Stomach (tissue), 9 donors: Measurements from ENCODE around the gene FAM161B. TPM values are rescaled to one million over a fixed set of nuclear protein-coding genes. Genes with fewer than 3 reads are reported as not detected.

Source experiments
- DNase-seq, 2 donors: peaks; one replicate each; pipeline versions ENCODE4 v3.0.0 to v3.0.0-alpha.2; 2013 to 2019
- H3K27ac ChIP-seq, 5 donors: fragments of 200-600 bp in 4 of 5; sonication (generic) in 4 of 5; one replicate each; pipeline ENCODE4 v1.5.1; 2013 to 2019; ENCODE audit warnings: mild to moderate bottlenecking in 1 of 5, moderate library complexity in 1 of 5
- H3K27me3 ChIP-seq, 3 donors: fragments of 200-600 bp; sonication (generic); one replicate each; pipeline ENCODE4 v1.5.1; 2017 to 2019; ENCODE audit warnings: mixed run types in 1 of 3
- H3K36me3 ChIP-seq, 4 donors: fragments of 200-600 bp; sonication (generic); 1 replicate in 3 of 4; 2 replicates in 1 of 4; pipeline ENCODE4 v1.5.1; 2016 to 2019
- H3K4me1 ChIP-seq, 4 donors: fragments of 200-600 bp; sonication (generic); one replicate each; pipeline ENCODE4 v1.5.1; 2016 to 2019
- H3K4me3 ChIP-seq, 4 donors: fragments of 200-600 bp; sonication (generic) in 3 of 4; one replicate each; pipeline ENCODE4 v1.5.1; 2016 to 2019; ENCODE audit warnings: mild to moderate bottlenecking in 1 of 4
- H3K9me3 ChIP-seq, 4 donors: fragments of 200-600 bp; sonication (generic); one replicate each; pipeline ENCODE4 v1.5.1; 2016 to 2019
- CTCF ChIP-seq, 7 experiments: fragments of 450-650 bp in 4 of 7; fragments of 200-600 bp in 3 of 7; sonication (generic) in 3 of 7; IDR thresholded peaks; one replicate each; pipeline ENCODE4 v1.5.1; 2016 to 2019; ENCODE audit warnings: antibody characterized with exemption in 7 of 7, control low read depth in 2 of 7, mild to moderate bottlenecking in 1 of 7
- EP300 ChIP-seq: sonication (generic); formaldehyde crosslinking; IDR thresholded peaks from one replicate; pipeline ENCODE4 v1.6.1; 2017; ENCODE audit warnings: antibody characterized with exemption
- POLR2A ChIP-seq, 4 donors: fragments of 450-650 bp; IDR thresholded peaks; one replicate each; pipeline ENCODE4 v1.6.1; 2016; ENCODE audit warnings: antibody characterized with exemption in 4 of 4, control low read depth in 2 of 4, mild to moderate bottlenecking in 1 of 4, moderate library complexity in 1 of 4
- POLR2AphosphoS5 ChIP-seq, 3 donors: sonication (generic); formaldehyde crosslinking; IDR thresholded peaks; one replicate each; pipeline ENCODE4 v1.6.1; 2016; ENCODE audit warnings: antibody characterized with exemption in 3 of 3
- WGBS, 5 donors: extraction: QIAGEN DNeasy Blood & Tissue Kit in 3 of 5; methylation state at CpG; one replicate each; pipeline versions ENCODE4 v1.1.5 to v1.1.7; 2013 to 2018; 5-methylcytosine and 5-hydroxymethylcytosine counted together
- intact Hi-C: fragments of 100-400 bp; cut with DNase I; formaldehyde crosslinking; loops from one replicate; pipeline ENCODE4 v1.15.1; 2023; ENCODE audit warnings: low total_unique reads
- polyA plus RNA-seq, 3 donors: library from polyadenylated mRNA; stranded (reverse); fragments of 200-250 nt; gene quantifications; one replicate each; pipeline ENCODE4 v1.2.3, GENCODE V29; 2013
- total RNA-seq, 5 donors: library from RNA; depleted of rRNA; stranded (reverse); fragments of >200 nt; gene quantifications; one replicate each; pipeline versions ENCODE4 v1.1.0 to v1.2.3, GENCODE V29; 2014 to 2016
- donor health status: healthy with polysubstance abuse.
- donor health status: Bipolar disorder and iron deficiency.
- donor health status: healthy.

FAM161B gene
- total and polyA plus RNA-seq, 8 donors = 0.58 to 5.4 (median 2.1) TPM; not detected in 1

GRCh38 chr14:73888971-73889370, 60.9 kb downstream of the FAM161B start:
- no peak for TF ChIP-seq POLR2AphosphoS5 (IDR thresholded peaks at IDR 0.05)
- no peak for TF ChIP-seq CTCF (IDR thresholded peaks at IDR 0.05)
- no peak for TF ChIP-seq POLR2A (IDR thresholded peaks at IDR 0.05)
- no peak for TF ChIP-seq EP300
- Histone ChIP-seq H3K4me3 (no peak overlapping the region), H3K36me3 (peaks cover 4 to 23% (median 15%) of the 10 kb centered on the region in 4 donors), H3K27ac (peak overlapping the region in 2 of 5 donors; percentile 4 to 99), H3K4me1 (peaks cover 21 to 63% (median 37%) of the 10 kb centered on the region in 4 donors), H3K27me3 (no peaks in the 10 kb centered on the region), H3K9me3 (no peaks in the 10 kb centered on the region)
- 85 to 100% (median 95%) methylated on average over 2 of the region's 2 CpGs for WGBS, 5 donors
- DNase-seq = no peak
- intact Hi-C loops = no loop called here

DNA sequence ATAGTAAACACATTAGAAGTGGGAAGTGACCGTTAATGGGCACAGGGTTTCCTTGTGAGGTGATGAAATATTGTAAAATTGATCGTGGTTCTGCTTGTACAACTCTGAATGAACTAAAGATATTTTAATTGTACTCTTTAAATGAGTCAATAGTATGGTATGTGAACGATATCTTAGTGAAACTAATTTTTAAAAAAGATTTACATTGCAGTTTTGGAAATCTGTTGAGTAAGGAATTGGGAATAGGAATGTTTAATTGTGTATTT, 61.5 kb downstream of the FAM161B start:
- peak overlapping the region in 2 of 4 donors; percentile 82 to 83 for H3K4me3 ChIP-seq
- DNase-seq = no peak
- H3K27me3 ChIP-seq = no peaks in the 10 kb centered on the region
- 15 to 31% (median 20%) methylated on average over 3 of the region's 3 CpGs for WGBS, 5 donors
- no peaks in the 10 kb centered on the region for H3K9me3 ChIP-seq
- peak overlapping the region in 2 of 5 donors; percentile 93 to 99 for H3K27ac ChIP-seq
- H3K36me3 ChIP-seq = peaks cover 0 to 17% (median 9%) of the 10 kb centered on the region in 4 donors
- peaks cover 21 to 63% (median 37%) of the 10 kb centered on the region in 4 donors for H3K4me1 ChIP-seq
- TF ChIP-seq CTCF (IDR thresholded peaks at IDR 0.05) = no peak
- no peak for TF ChIP-seq POLR2AphosphoS5 (IDR thresholded peaks at IDR 0.05)
- TF ChIP-seq POLR2A (IDR thresholded peaks at IDR 0.05) = no peak
- no peak for TF ChIP-seq EP300
- intact Hi-C loops = no loop called here

DNA sequence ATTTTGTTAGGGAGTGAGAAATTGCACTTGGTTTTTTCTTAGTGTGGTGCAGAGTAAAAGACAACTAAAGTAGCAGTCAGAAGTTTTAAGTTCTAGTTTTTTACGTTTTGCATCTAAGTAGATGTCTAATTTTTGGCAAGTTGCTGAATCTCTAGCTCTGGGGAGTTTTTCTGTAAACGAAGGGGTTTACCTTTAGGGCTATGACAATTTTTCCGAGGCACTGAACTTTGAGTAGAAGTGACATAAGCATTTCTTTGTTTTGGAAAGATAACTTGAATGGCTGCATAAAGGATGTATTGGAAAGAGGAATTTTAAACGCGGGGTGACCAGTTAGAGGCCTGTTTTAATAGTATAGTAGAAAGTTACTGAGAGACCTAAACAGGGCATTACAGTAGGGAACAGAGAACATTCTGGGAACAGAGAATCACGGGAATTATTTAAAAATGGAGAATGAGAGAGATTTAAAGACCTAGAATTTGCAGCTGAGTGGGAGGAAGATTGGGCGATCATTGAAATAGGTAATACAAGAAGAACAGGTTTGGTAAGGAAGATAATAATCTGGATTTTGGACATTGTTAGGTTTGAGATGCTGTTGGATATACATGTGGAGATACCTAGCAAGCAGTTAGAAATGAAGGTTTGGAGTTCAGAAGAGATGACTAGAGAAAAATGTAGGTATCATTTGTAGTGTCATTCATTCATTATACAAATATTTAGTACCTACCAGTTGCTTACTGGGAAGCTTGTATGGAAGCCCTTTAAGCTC, 62.0 kb downstream of the FAM161B start:
- peaks cover 0 to 12% (median 4%) of the 10 kb centered on the region in 4 donors for H3K36me3 ChIP-seq
- TF ChIP-seq POLR2AphosphoS5 (IDR thresholded peaks at IDR 0.05) (no peak), EP300 (no peak), CTCF (IDR thresholded peaks at IDR 0.05) (no peak), POLR2A (IDR thresholded peaks at IDR 0.05) (no peak)
- DNase-seq = peak in 1 of 2 donors; percentile 5
- intact Hi-C loops = no loop called here
- peaks cover 21 to 63% (median 37%) of the 10 kb centered on the region in 4 donors for H3K4me1 ChIP-seq
- peak overlapping the region in 4 of 5 donors; percentile 88 to 99 (median 94) for H3K27ac ChIP-seq
- H3K9me3 ChIP-seq = no peaks in the 10 kb centered on the region
- peak overlapping the region; percentile 78 to 86 (median 82) for H3K4me3 ChIP-seq
- WGBS, 5 donors = 14 to 22% (median 18%) methylated on average over 7 of the region's 7 CpGs
- H3K27me3 ChIP-seq = no peaks in the 10 kb centered on the region

DNA sequence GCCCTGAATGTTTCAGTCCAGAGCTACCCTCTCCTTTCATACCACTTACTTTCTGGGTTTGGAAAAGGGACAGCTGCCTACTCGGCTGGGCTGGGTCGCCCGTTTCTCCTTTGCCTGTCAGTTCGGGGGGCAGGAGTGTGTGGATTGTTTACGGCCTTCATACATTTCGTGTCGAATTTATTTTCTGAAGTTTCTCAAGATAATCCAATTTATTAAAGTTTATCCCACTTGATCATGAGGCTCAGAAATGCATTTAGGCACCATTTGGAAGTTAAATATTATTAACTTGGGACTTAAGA, 62.6 kb downstream of the FAM161B start:
- Histone ChIP-seq H3K27ac (peak overlapping the region; percentile 87 to 99 (median 93)), H3K27me3 (no peaks in the 10 kb centered on the region), H3K9me3 (no peaks in the 10 kb centered on the region), H3K4me3 (peak overlapping the region; percentile 78 to 86 (median 82)), H3K36me3 (peaks cover 0 to 8% (median 0%) of the 10 kb centered on the region in 4 donors), H3K4me1 (peaks cover 21 to 63% (median 37%) of the 10 kb centered on the region in 4 donors)
- 1 to 2% (median 1%) methylated on average over 7 of the region's 7 CpGs for WGBS, 5 donors
- DNase-seq = no peak
- intact Hi-C loops = no loop called here
- TF ChIP-seq POLR2A (IDR thresholded peaks at IDR 0.05) (no peak), POLR2AphosphoS5 (IDR thresholded peaks at IDR 0.05) (no peak), EP300 (no peak), CTCF (IDR thresholded peaks at IDR 0.05) (no peak)
